GM18909 (cell line): Measurements from ENCODE around the gene COX6B1.
A peak's percentile ranks its signal among the peaks of the same experiment; 100 is the strongest.
"Not testable (repeated sequence)": the region's sequence is repeated elsewhere in the genome, so short reads cannot be mapped to it uniquely, and the experiment has no call there.

ENCODE experiments used
- ATAC-seq: cut with Tn5 transposase; IDR thresholded peaks from one replicate; pipeline ENCODE4 v1.9.1; 2021; ENCODE audit warnings: mild to moderate bottlenecking; ENCODE audit not compliant: unreplicated experiment, poor library complexity

COX6B1 gene

GRCh38 chr19:35633727-35634440, 14.2 kb upstream of the COX6B1 start:
- no peak for ATAC-seq

- ATAC-seq, result no peak
These were observed 11.5 kb upstream of the COX6B1 start for GRCh38 chr19:35636651-35637050.

- ATAC-seq, result no peak
These were observed 11.0 kb upstream of the COX6B1 start for GRCh38 chr19:35637165-35637564.

GRCh38 chr19:35639321-35639639, 8.8 kb upstream of the COX6B1 start:
- no peak for ATAC-seq

GRCh38 chr19:35639863-35640262, 8.3 kb upstream of the COX6B1 start:
- ATAC-seq, result no peak

GRCh38 chr19:35641515-35642151, 6.5 kb upstream of the COX6B1 start, which contains the start of gene ETV2:
Gene ETV2 (plus strand): TSS chr19:35641745. CDS start chr19:35642461, 716 bp downstream.
- no peak for ATAC-seq

GRCh38 chr19:35642312-35642711, 5.8 kb upstream of the COX6B1 start:
- ATAC-seq, result no peak

GRCh38 chr19:35642798-35643254, 5.3 kb upstream of the COX6B1 start:
- no peak for ATAC-seq

- ATAC-seq, result peak; percentile 42
These were observed 4.6 kb upstream of the COX6B1 start for GRCh38 chr19:35643255-35644205.

- peak; percentile 71 for ATAC-seq
These were observed 3.7 kb upstream of the COX6B1 start for GRCh38 chr19:35644206-35644986.

- ATAC-seq, result no peak
These were observed 3.0 kb upstream of the COX6B1 start for GRCh38 chr19:35644987-35645679.

- no peak for ATAC-seq
These were observed 2.2 kb upstream of the COX6B1 start for GRCh38 chr19:35645680-35646511.

- no peak for ATAC-seq
These were observed 2.5 kb downstream of the COX6B1 start for GRCh38 chr19:35650581-35650980.

GRCh38 chr19:35654828-35655227, 6.7 kb downstream of the COX6B1 start:
- ATAC-seq, result not testable (repeated sequence)

- no peak for ATAC-seq
These were observed 7.5 kb downstream of the COX6B1 start for GRCh38 chr19:35655600-35655999.

GRCh38 chr19:35656700-35657099, 8.6 kb downstream of the COX6B1 start:
- ATAC-seq, result no peak

- ATAC-seq, result no peak
These were observed 10.0 kb downstream of the COX6B1 start for GRCh38 chr19:35657904-35658700.

- no peak for ATAC-seq
These were observed 13.8 kb downstream of the COX6B1 start for GRCh38 chr19:35661995-35662340.
